Stimulated activated CD4-positive, alpha-beta T cell treated with anti-CD3 and anti-CD28 coated beads, Interleukin-1b, Interleukin-23, amount 100 ng/mL, for 1 hour (primary cell): ENCODE results near the gene POLE.

Source experiments
- DNase-seq, 2 donors: peaks; one replicate each; pipeline ENCODE4 v3.0.0-alpha.2; 2020; ENCODE audit warnings: low read depth in 2 of 2

POLE gene

DNA sequence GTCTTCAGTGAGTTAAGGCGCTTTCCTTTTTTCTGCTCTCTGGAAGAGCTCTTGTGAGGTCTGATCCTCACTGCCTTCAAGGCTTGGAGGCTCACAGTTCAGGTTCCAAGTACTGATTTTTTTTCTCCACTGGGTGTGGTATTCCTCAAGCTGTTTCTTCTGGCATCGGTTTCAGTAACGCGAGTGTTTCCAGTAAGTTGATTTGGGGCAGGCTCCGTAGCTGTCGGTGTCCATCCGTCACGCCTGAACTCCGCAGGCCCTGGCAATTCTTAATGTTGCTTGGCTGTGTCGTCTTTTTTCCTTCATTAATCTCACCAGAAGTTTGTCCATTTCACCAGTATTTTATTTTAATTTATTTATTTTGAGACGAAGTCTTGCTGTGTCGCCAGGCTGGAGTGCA, 107.4 kb downstream of the POLE start:
- DNase-seq, result no peak

DNA sequence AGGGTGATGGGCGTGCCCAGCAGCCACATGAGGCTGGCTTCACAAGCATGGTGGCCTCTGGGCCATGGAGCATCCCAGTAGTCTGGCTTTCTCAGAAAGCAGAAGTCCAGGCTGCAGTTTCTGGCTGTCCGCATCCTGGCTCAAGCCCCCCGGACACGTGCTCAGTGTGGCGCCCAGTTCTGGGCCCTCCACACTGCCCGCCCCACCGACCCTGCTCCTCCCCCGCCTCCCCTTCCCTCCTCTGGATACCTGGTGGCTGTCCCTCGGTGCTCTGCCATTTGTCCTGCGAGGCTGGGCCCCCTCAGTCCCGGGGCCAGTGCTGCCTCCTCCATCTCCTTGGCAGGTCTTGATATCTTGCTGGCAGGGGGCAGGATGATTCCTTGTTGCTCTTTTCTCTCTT, 108.3 kb downstream of the POLE start:
- DNase-seq, result no peak

DNA sequence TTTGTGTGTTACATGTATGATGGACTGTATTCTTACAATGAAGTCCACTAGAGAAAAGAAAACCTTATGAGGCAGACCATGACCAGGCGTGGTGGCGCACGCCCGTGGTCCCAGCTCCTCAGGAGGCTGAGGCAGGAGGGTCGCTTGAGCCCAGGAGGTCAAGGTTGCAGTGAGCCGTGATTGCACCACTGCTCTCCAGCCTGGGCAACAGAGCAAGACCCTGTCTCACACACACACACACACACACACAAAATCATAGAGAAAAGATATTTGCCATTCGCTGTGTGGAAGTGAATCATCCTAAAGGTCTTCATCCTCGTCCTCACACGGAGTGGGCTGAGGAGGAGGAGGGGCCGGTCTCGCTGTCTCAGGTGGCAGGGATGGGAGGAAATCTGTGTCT, 109.0 kb downstream of the POLE start:
- no peak for DNase-seq

DNA sequence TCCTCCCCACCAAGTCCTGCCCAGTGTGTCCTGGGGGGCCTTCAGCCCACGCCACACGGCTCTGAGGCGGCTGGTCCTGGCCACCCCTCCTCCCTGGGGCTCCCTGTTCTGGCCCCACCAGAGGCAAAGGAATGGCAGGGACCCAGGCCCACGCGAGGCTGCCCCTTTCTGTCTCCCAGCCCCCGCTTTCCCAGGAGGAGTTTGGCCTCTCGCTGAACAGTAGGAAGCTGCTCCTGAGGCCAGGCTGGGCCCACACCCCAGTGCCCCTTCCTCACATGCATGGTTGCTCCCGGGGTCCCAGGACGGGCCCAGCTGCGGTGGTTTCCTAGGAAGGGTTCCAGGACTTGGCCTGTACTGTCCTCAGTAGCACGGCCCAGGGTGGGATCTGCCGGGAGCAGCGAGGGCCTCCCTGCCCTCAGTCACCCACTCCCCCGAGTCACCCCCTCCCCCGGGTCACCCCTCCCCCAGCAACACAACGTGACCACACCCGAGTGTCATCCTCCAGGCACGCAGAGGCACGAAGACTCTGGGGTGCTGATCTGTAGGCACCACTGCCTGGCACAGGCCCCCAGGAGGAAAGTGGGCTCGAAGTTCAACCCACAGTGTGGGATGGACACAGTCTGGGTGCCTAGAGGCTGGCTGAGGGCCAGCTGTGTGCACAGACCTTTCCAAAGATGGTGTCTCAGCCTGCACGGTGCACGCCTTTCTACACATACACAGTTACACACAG, 109.8 kb downstream of the POLE start:
- DNase-seq, result no peak

DNA sequence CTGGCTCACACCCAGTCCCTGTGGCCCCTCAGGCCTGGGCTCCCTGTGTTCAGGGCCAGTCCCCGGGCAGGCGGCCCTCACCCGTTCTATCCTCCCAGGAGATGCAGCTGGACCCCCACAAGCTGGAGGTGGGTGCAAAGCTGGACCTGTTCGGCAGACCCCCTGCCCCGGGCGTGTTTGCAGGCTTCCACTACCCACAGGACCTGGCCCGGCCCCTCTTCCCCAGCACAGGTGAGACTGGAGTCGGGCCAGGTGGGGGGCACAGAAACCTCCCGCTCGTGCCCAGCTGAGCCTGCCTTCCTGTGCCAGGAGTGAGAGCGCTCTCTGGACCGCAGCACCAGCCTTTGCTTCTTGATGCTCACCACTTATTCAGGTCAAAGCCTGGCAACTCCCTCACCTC, 110.4 kb downstream of the POLE start:
- DNase-seq, result no peak

DNA sequence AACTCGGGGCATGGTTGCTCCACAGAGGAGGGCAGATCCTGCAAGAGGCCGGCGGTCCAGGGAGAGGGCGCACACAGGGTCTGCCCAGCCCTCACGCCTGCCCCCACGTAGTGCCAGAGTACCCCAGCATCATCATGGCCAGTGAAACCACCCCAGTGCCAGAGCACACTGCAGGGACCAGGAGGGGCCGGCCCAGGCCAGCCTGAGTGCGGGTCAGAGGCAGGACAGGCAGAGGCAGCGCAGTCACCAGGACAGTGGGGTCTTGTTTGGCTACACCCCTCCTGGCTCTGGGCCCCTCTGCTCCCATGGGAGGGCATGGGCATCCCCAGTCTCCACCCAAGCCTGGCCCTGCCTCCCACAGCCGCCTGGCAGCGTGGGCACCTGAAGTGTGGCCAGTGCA, 111.5 kb downstream of the POLE start:
- no peak for DNase-seq

DNA sequence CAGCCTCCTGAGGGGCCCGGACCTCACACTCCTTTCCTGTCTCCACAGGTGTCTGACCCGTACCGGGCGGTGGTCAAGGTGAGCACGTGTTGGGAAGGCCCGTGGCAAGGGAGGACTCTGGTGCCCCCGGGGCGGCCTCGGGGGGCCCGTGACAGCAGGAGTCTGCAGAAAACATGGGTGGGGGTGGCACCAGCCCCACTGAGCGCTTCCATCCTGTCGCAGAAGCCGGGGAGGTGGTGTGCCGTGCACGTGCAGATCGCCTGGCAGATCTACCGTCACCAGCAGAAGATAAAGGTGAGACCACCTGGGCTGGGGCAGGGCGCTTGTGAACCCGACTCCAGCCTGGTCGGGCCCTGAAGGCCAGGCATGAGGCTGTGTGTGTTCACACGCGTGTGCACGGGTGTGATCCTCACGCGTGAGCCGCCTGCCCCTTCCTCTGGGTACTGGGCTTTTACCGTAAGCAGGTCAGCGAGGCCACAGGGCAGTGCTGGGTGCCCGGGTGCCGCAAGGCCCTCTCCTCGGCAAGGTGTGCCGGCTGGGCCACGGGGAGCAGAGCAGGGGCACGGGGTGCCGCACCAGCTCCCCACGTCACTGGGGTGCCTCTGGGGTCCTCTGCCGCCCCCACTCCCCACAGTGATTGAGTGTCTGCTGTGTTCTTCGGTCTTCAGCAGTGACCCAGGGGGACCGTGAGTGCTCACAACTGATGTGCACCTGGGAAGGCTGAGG, 112.7 kb downstream of the POLE start:
- DNase-seq, result no peak
